Tibial nerve (tissue), 4 donors: ENCODE results near the gene SLC6A17. TPM values are rescaled to one million over a fixed set of nuclear protein-coding genes. Genes with fewer than 3 reads are reported as not detected.
A peak's percentile ranks its signal among the peaks of the same experiment; 100 is the strongest.

ENCODE experiments used
- DNase-seq, 2 donors: peaks; one replicate each; pipeline ENCODE4 v3.0.0-alpha.2; 2019; ENCODE audit warnings: low spot score in 2 of 2
- H3K27ac ChIP-seq, 4 donors: fragments of 200-600 bp; sonication (generic) in 3 of 4; one replicate each; pipeline ENCODE4 v1.5.1; 2017 to 2019; ENCODE audit warnings: mild to moderate bottlenecking in 1 of 4
- H3K27me3 ChIP-seq, 2 donors: fragments of 200-600 bp; sonication (generic) in 1 of 2; one replicate each; pipeline versions ENCODE4 v1.5.1 to v1.6.0; 2017 to 2019
- H3K36me3 ChIP-seq, 3 donors: fragments of 200-600 bp; sonication (generic); one replicate each; pipeline ENCODE4 v1.5.1; 2018 to 2019
- H3K4me1 ChIP-seq, 4 donors: fragments of 200-600 bp; sonication (generic) in 3 of 4; one replicate each; pipeline ENCODE4 v1.5.1; 2017 to 2019
- H3K4me3 ChIP-seq, 4 donors: fragments of 200-600 bp; sonication (generic) in 3 of 4; one replicate each; pipeline ENCODE4 v1.5.1; 2017 to 2019; ENCODE audit warnings: mild to moderate bottlenecking in 1 of 4, moderate library complexity in 1 of 4
- H3K9me3 ChIP-seq, 4 donors: fragments of 200-600 bp; sonication (generic) in 3 of 4; one replicate each; pipeline ENCODE4 v1.5.1; 2017 to 2019
- EP300 ChIP-seq, 2 donors: sonication (generic); formaldehyde crosslinking; IDR thresholded peaks; one replicate each; pipeline ENCODE4 v1.6.1; 2017; ENCODE audit warnings: antibody characterized with exemption in 2 of 2, mild to moderate bottlenecking in 1 of 2
- POLR2A ChIP-seq, 2 donors: fragments of 450-650 bp; IDR thresholded peaks; one replicate each; pipeline ENCODE4 v1.6.1; 2017; ENCODE audit warnings: antibody characterized with exemption in 2 of 2, mild to moderate bottlenecking in 2 of 2, moderate library complexity in 2 of 2
- WGBS, 2 donors: methylation state at CpG; one replicate each; pipeline ENCODE4 v1.1.5; 2018; 5-methylcytosine and 5-hydroxymethylcytosine counted together
- total RNA-seq, 4 donors: library from RNA; depleted of rRNA; stranded (reverse); fragments of >200 nt; gene quantifications; one replicate each; pipeline ENCODE4 v1.1.0, GENCODE V29; 2016
- TF ChIP-seq, protein P1 (sequence below), 5 experiments: fragments of 200-600 bp in 3 of 5; fragments of 450-650 bp in 2 of 5; sonication (generic) in 3 of 5; IDR thresholded peaks; one replicate each; pipeline ENCODE4 v1.5.1; 2016 to 2019; ENCODE audit warnings: antibody characterized with exemption in 5 of 5, mild to moderate bottlenecking in 3 of 5, moderate library complexity in 2 of 5

The SLC6A17 gene
- total RNA-seq, 4 donors from 2014 or later: under 0.01 to 0.22 TPM; not detected in 2

- no peak for DNase-seq
- Histone ChIP-seq H3K4me1 (peaks cover 0 to 8% (median 3%) of the 10 kb centered on the region in 4 donors), H3K4me3 (no peak overlapping the region), H3K27me3 (no peaks in the 10 kb centered on the region), H3K36me3 (no peaks in the 10 kb centered on the region), H3K27ac (no peak overlapping the region), H3K9me3 (no peaks in the 10 kb centered on the region)
- TF ChIP-seq POLR2A (IDR thresholded peaks at IDR 0.05) (no peak), EP300 (IDR thresholded peaks at IDR 0.05) (no peak)
- TF ChIP-seq, protein P1, sequence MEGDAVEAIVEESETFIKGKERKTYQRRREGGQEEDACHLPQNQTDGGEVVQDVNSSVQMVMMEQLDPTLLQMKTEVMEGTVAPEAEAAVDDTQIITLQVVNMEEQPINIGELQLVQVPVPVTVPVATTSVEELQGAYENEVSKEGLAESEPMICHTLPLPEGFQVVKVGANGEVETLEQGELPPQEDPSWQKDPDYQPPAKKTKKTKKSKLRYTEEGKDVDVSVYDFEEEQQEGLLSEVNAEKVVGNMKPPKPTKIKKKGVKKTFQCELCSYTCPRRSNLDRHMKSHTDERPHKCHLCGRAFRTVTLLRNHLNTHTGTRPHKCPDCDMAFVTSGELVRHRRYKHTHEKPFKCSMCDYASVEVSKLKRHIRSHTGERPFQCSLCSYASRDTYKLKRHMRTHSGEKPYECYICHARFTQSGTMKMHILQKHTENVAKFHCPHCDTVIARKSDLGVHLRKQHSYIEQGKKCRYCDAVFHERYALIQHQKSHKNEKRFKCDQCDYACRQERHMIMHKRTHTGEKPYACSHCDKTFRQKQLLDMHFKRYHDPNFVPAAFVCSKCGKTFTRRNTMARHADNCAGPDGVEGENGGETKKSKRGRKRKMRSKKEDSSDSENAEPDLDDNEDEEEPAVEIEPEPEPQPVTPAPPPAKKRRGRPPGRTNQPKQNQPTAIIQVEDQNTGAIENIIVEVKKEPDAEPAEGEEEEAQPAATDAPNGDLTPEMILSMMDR (IDR thresholded peaks at IDR 0.05): no peak
- 32% methylated on average over 2 of the region's 2 CpGs for WGBS, 2 donors
Observed at GRCh38 chr1:110200190-110200589, 49.9 kb downstream of the SLC6A17 start.

GRCh38 chr1:110200666-110201065 is 50.4 kb downstream of the SLC6A17 start:
- DNase-seq: no peak
- H3K36me3 ChIP-seq: no peaks in the 10 kb centered on the region
- WGBS, 2 donors: 64 to 65% methylated on average over 14 of the region's 14 CpGs
- H3K4me1 ChIP-seq: peaks cover 0 to 8% (median 3%) of the 10 kb centered on the region in 4 donors
- H3K9me3 ChIP-seq: no peaks in the 10 kb centered on the region
- H3K27me3 ChIP-seq: no peaks in the 10 kb centered on the region
- TF ChIP-seq EP300 (IDR thresholded peaks at IDR 0.05) (no peak), POLR2A (IDR thresholded peaks at IDR 0.05) (no peak)
- TF ChIP-seq, protein P1 (IDR thresholded peaks at IDR 0.05): no peak
- no peak overlapping the region for H3K27ac ChIP-seq
- no peak overlapping the region for H3K4me3 ChIP-seq

GRCh38 chr1:110201157-110201825 is 51.0 kb downstream of the SLC6A17 start:
- TF ChIP-seq POLR2A (IDR thresholded peaks at IDR 0.05) (no peak), EP300 (IDR thresholded peaks at IDR 0.05) (no peak)
- TF ChIP-seq, protein P1 (IDR thresholded peaks at IDR 0.05): no peak
- no peaks in the 10 kb centered on the region for H3K9me3 ChIP-seq
- WGBS, 2 donors: 81 to 83% methylated on average over 10 of the region's 10 CpGs
- H3K27ac ChIP-seq: no peak overlapping the region
- no peaks in the 10 kb centered on the region for H3K36me3 ChIP-seq
- H3K27me3 ChIP-seq: no peaks in the 10 kb centered on the region
- peaks cover 0 to 8% (median 3%) of the 10 kb centered on the region in 4 donors for H3K4me1 ChIP-seq
- DNase-seq: no peak
- no peak overlapping the region for H3K4me3 ChIP-seq

DNA sequence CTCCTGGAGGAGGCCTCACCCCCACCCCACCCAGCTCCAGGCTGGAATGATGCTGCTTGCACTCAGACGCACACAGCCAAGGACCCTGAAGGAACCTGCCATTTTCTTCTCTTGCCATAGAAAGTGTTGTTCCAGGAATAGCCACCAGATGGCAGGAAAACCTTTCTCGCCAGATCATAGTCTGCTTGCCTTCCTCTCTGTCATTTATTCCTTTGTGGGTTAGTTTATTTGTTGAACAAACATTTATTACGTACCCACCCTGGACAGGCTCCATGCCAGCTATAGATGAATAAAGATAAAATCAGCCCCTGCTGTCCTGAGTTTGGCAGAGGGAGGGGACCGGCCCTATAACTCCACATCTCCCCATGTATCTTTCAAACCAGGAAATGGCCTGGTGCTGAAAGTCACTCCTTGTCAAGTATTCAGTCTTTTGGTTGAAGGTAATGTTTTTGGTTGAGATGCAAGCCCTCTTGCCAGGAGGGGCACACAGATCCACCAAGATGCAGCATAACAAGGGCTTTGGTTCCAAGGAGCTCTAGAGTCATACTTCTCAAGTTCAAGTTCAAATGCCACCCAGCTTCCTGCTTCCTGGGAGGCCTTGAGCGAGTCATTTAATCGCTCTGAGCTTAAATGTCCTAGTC is 52.8 kb downstream of the SLC6A17 start:
- TF ChIP-seq POLR2A (IDR thresholded peaks at IDR 0.05): no peak
- TF ChIP-seq, protein P1 (IDR thresholded peaks at IDR 0.05): peak; percentile 83 to 87 (median 84)
- no peaks in the 10 kb centered on the region for H3K36me3 ChIP-seq
- H3K27me3 ChIP-seq: no peaks in the 10 kb centered on the region
- no peaks in the 10 kb centered on the region for H3K9me3 ChIP-seq
- 25 to 31% methylated on average over 6 of the region's 6 CpGs for WGBS, 2 donors
- no peak overlapping the region for H3K4me3 ChIP-seq
- peak in 1 of 2 donors; percentile 88 for DNase-seq
- peaks cover 0 to 8% (median 3%) of the 10 kb centered on the region in 4 donors for H3K4me1 ChIP-seq
- H3K27ac ChIP-seq: no peak overlapping the region

GRCh38 chr1:110205156-110205555 is 54.9 kb downstream of the SLC6A17 start:
- Histone ChIP-seq H3K4me3 (no peak overlapping the region), H3K27ac (no peak overlapping the region), H3K36me3 (no peaks in the 10 kb centered on the region), H3K4me1 (peaks cover 0 to 14% (median 9%) of the 10 kb centered on the region in 4 donors), H3K27me3 (no peaks in the 10 kb centered on the region), H3K9me3 (no peaks in the 10 kb centered on the region)
- WGBS, 2 donors: 86 to 90% methylated on average over 4 of the region's 4 CpGs
- TF ChIP-seq EP300 (IDR thresholded peaks at IDR 0.05) (no peak), POLR2A (IDR thresholded peaks at IDR 0.05) (no peak)
- TF ChIP-seq, protein P1 (IDR thresholded peaks at IDR 0.05): no peak
- DNase-seq: no peak
